SKM-1 treated with dmso at 0.1 percent for 144 hours (cell line): ENCODE data around the gene MOBP.

Source experiments
- DNase-seq: peaks from one replicate; lab custom pipeline; 2025; ENCODE audit not compliant: unreplicated experiment; lab: John Stamatoyannopoulos, UW

Gene MOBP

GRCh38 chr3:39533226-39533625 is 65.7 kb downstream of the MOBP start:
- no peak for DNase-seq

GRCh38 chr3:39540162-39540921 is 72.9 kb downstream of the MOBP start:
- no peak for DNase-seq

- no peak for DNase-seq
These were observed 74.0 kb downstream of the MOBP start for GRCh38 chr3:39541442-39541841.

GRCh38 chr3:39541917-39542329 is 74.4 kb downstream of the MOBP start:
- no peak for DNase-seq

GRCh38 chr3:39542588-39542988 is 75.1 kb downstream of the MOBP start:
- DNase-seq, result no peak

GRCh38 chr3:39548282-39548681 is 80.8 kb downstream of the MOBP start:
- DNase-seq, result no peak

GRCh38 chr3:39550354-39551051 is 83.0 kb downstream of the MOBP start:
- no peak for DNase-seq
